HCT116 (cell line): Measurements from ENCODE around the gene TRPV2. TPM values are rescaled to one million over a fixed set of nuclear protein-coding genes. Genes with fewer than 3 reads are reported as not detected.

Source experiments
- ATAC-seq: fragments of 200-7000 bp; cut with Tn5 transposase; 2 replicates; pipeline ENCODE4 v1.9.1; 2020; ENCODE audit warnings: mild to moderate bottlenecking, moderate library complexity
- BruUV-seq: library from RNA; stranded (reverse); fragments of 400-500 nt; replicated peaks from 2 replicates; lab custom pipeline; 2021; lab: Mats Ljungman, UMichigan
- CTCF ChIA-PET: fragments of 300-600 bp; sonication (Branson Sonifier 250); formaldehyde crosslinking; loops from one replicate; lab custom pipeline; 2021; ENCODE audit warnings: antibody characterized with exemption; lab: Charles Lee
- POLR2A ChIA-PET: fragments of 300-600, 350-600 bp; sonication (Branson Sonifier 250); formaldehyde crosslinking; loops from one replicate; lab custom pipeline; 2021; ENCODE audit warnings: antibody characterized with exemption; lab: Charles Lee
- RAD21 ChIA-PET, 2 experiments: fragments of 300-600 bp; sonication (Branson Sonifier 250); formaldehyde crosslinking; loops; one replicate each; lab custom pipeline; 2023; ENCODE audit warnings: low total read pairs in 2 of 2; ENCODE audit not compliant: uncharacterized antibody in 2 of 2, unreplicated experiment in 2 of 2, low non-redundant PET in 1 of 2; lab: Charles Lee
- DNase-seq: peaks from one replicate; pipeline ENCODE4 v3.0.0-alpha.2; 2010; ENCODE audit warnings: low read depth, low spot score
- H2AFZ ChIP-seq: fragments of 200-600 bp; shearing (Covaris generic), sonication (generic); 2 replicates; pipeline ENCODE4 v1.6.1; 2017; ENCODE audit warnings: low read depth, mixed run types, mixed read lengths, antibody characterized with exemption, low read length; ENCODE audit not compliant: poor library complexity, severe bottlenecking
- H3K27ac ChIP-seq: 2 replicates; pipeline ENCODE4 v1.5.1; 2012; ENCODE audit warnings: low read depth, low read length
- H3K27me3 ChIP-seq: fragments of 200-600 bp; sonication (generic); 2 replicates; pipeline ENCODE4 v1.6.1; 2016; ENCODE audit warnings: mixed run types, low read length, mixed read lengths; ENCODE audit not compliant: insufficient read depth
- H3K36me3 ChIP-seq, 2 experiments: fragments of 200-500 bp in 1 of 2; fragments of 200-600 bp in 1 of 2; sonication (Bioruptor generic) in 1 of 2; sonication (generic) in 1 of 2; 2 replicates each; pipeline versions ENCODE4 v1.5.1 to v1.6.1; 2014 to 2016; ENCODE audit warnings: low read length in 2 of 2, inconsistent platforms in 1 of 2, mixed read lengths in 1 of 2, mixed run types in 1 of 2; ENCODE audit not compliant: insufficient read depth in 2 of 2, control insufficient read depth in 1 of 2
- H3K4me1 ChIP-seq, 2 experiments: fragments of 200-600 bp in 1 of 2; sonication (generic) in 1 of 2; 2 replicates each; pipeline versions ENCODE4 v1.5.1 to v1.6.1; 2012 to 2017; ENCODE audit warnings: low read length in 2 of 2, inconsistent platforms in 1 of 2, mild to moderate bottlenecking in 1 of 2, mixed read lengths in 1 of 2, mixed run types in 1 of 2, moderate library complexity in 1 of 2; ENCODE audit not compliant: insufficient read depth in 2 of 2, control insufficient read depth in 1 of 2
- H3K4me2 ChIP-seq: fragments of 200-600 bp; sonication (generic); 2 replicates; pipeline ENCODE4 v1.6.1; 2017; ENCODE audit warnings: mixed run types, low read length, mixed read lengths
- H3K4me3 ChIP-seq, 2 experiments: fragments of 200-600 bp in 1 of 2; sonication (generic) in 1 of 2; replicated peaks in 1 of 2; 2 replicates each; pipeline ENCODE4 v1.5.1; 2011 to 2016; ENCODE audit warnings: low read length in 2 of 2, control low read depth in 1 of 2, low read depth in 1 of 2, mild to moderate bottlenecking in 1 of 2, mixed read lengths in 1 of 2, mixed run types in 1 of 2
- H3K79me2 ChIP-seq: fragments of 200-600 bp; sonication (generic); 2 replicates; pipeline ENCODE4 v1.6.1; 2017; ENCODE audit warnings: mild to moderate bottlenecking, mixed run types, low read length, moderate library complexity, mixed read lengths; ENCODE audit not compliant: insufficient read depth
- H3K9ac ChIP-seq: fragments of 200-600 bp; sonication (generic); 2 replicates; pipeline ENCODE4 v1.6.1; 2016; ENCODE audit warnings: low read length, mixed read lengths
- H3K9me2 ChIP-seq: fragments of 200-600 bp; sonication (generic), shearing (Covaris generic); 2 replicates; pipeline ENCODE4 v1.6.1; 2017; ENCODE audit warnings: mixed run types, mild to moderate bottlenecking, moderate library complexity; ENCODE audit not compliant: insufficient read depth
- H3K9me3 ChIP-seq, 2 experiments: fragments of 200-500 bp in 1 of 2; fragments of 200-600 bp in 1 of 2; sonication (Bioruptor generic) in 1 of 2; sonication (generic) in 1 of 2; 2 replicates each; pipeline ENCODE4 v1.6.1; 2014 to 2017; ENCODE audit warnings: low read length in 2 of 2, mixed read lengths in 2 of 2, inconsistent platforms in 1 of 2, low read depth in 1 of 2, mild to moderate bottlenecking in 1 of 2, mixed run types in 1 of 2, moderate library complexity in 1 of 2; ENCODE audit not compliant: control insufficient read depth in 1 of 2, insufficient read depth in 1 of 2
- H4K20me1 ChIP-seq: fragments of 200-600 bp; sonication (generic), shearing (Covaris generic); 2 replicates; pipeline ENCODE4 v1.6.1; 2017; ENCODE audit warnings: mixed run types, mild to moderate bottlenecking, moderate library complexity; ENCODE audit not compliant: insufficient read depth
- ELF1 ChIP-seq: IDR thresholded peaks from 2 replicates; pipeline ENCODE4 v1.6.1; 2012; ENCODE audit warnings: low read depth, borderline replicate concordance
- POLR2AphosphoS5 ChIP-seq: IDR thresholded peaks from 2 replicates; pipeline ENCODE4 v1.6.1; 2011; ENCODE audit warnings: mild to moderate bottlenecking, low read depth, low read length, moderate library complexity
- ZFX ChIP-seq: fragments of 450-650 bp; IDR thresholded peaks from 2 replicates; pipeline ENCODE4 v1.6.1; 2017
- intact Hi-C: fragments of 100-400 bp; cut with micrococcal nuclease; formaldehyde crosslinking; loops from 2 replicates; pipeline ENCODE4 v1.10.0; 2022
- total RNA-seq: library from RNA; stranded (reverse); gene quantifications from one replicate; pipeline ENCODE4 v1.2.1, GENCODE V29; 2021; ENCODE audit not compliant: unreplicated experiment

TRPV2 gene
- total RNA-seq, 1 experiment from 2014 or later: 2.7 TPM

- no peak for ATAC-seq
- Histone ChIP-seq H4K20me1 (peaks cover 9% of the 10 kb centered on the region; the same call in 1 of the 2 replicates), H2AFZ (no peak overlapping the region), H3K4me2 (no peak overlapping the region), H3K4me3 (no peak overlapping the region), H3K9me3 (no peaks in the 10 kb centered on the region), H3K27me3 (no peaks in the 10 kb centered on the region), H3K9ac (no peak overlapping the region), H3K4me1 (peaks cover 15 to 48% of the 10 kb centered on the region in 2 experiments; a peak in 3 of 4 replicates), H3K36me3 (peaks cover 10 to 18% of the 10 kb centered on the region in 2 experiments; a peak in 2 of 4 replicates), H3K27ac (peak overlapping the region; percentile 26; the same call in 1 of the 2 replicates), H3K9me2 (no peaks in the 10 kb centered on the region), H3K79me2 (peaks cover 27% of the 10 kb centered on the region)
- DNase-seq: no peak
- intact Hi-C loops: loop anchor here (5.0 kb wide), 1 partner anchor 426 kb away; no protein-coding TSS in a partner anchor
- ChIA-PET CTCF (interaction anchor here (0.8 to 1.1 kb wide), 2 partner anchors 45 kb away, joined by 3 read pairs; no protein-coding TSS in a partner anchor), POLR2A (interaction anchor here (3.7 kb wide), 1 partner anchor 55 kb away, joined by 38 read pairs; no protein-coding TSS in a partner anchor), RAD21 (interaction anchor here in 1 of 2 experiments (0.6 kb wide), 1 partner anchor 1721 kb away, joined by 3 read pairs; no protein-coding TSS in a partner anchor)
- BruUV-seq: no TSS peak
- TF ChIP-seq ELF1 (no peak), POLR2AphosphoS5 (peak; percentile 44; the same call in 1 of the 2 replicates)
Measured at GRCh38 chr17:16383216-16383615, 32.2 kb upstream of the TRPV2 start.

- ATAC-seq: no peak
- no TSS peak for BruUV-seq
- H3K9me2 ChIP-seq: no peaks in the 10 kb centered on the region
- no peak overlapping the region for H3K4me2 ChIP-seq
- intact Hi-C loops: loop anchor here (5.0 kb wide), 1 partner anchor 427 kb away; no protein-coding TSS in a partner anchor
- ChIA-PET CTCF (interaction anchor here (0.8 kb wide), 1 partner anchor 44 kb away, joined by 3 read pairs; no protein-coding TSS in a partner anchor), POLR2A (interaction anchor here (3.7 kb wide), 1 partner anchor 55 kb away, joined by 38 read pairs; no protein-coding TSS in a partner anchor), RAD21 (interaction anchor here in 1 of 2 experiments (0.6 kb wide), 1 partner anchor 1720 kb away, joined by 3 read pairs; no protein-coding TSS in a partner anchor)
- H3K4me1 ChIP-seq: peaks cover 15 to 42% of the 10 kb centered on the region in 2 experiments; a peak in 3 of 4 replicates
- H3K27ac ChIP-seq: no peak overlapping the region
- H3K4me3 ChIP-seq: no peak overlapping the region
- H3K9ac ChIP-seq: no peak overlapping the region
- no peak for DNase-seq
- no peak overlapping the region for H2AFZ ChIP-seq
- H3K27me3 ChIP-seq: no peaks in the 10 kb centered on the region
- TF ChIP-seq POLR2AphosphoS5: peak; percentile 1; the same call in 1 of the 2 replicates
- no peak for TF ChIP-seq ZFX
- H3K36me3 ChIP-seq: peaks cover 10 to 18% of the 10 kb centered on the region in 2 experiments; a peak in 2 of 4 replicates
- H3K9me3 ChIP-seq: no peaks in the 10 kb centered on the region
- H3K79me2 ChIP-seq: peaks cover 27% of the 10 kb centered on the region
- peaks cover 9% of the 10 kb centered on the region; the same call in 1 of the 2 replicates for H4K20me1 ChIP-seq
Measured at GRCh38 chr17:16383772-16384287, 31.5 kb upstream of the TRPV2 start.
